Measurements from ENCODE around the gene CARMIL1.
"Not testable (repeated sequence)": the region's sequence is repeated elsewhere in the genome, so short reads cannot be mapped to it uniquely, and the experiment has no call there.

The CARMIL1 gene

DNA sequence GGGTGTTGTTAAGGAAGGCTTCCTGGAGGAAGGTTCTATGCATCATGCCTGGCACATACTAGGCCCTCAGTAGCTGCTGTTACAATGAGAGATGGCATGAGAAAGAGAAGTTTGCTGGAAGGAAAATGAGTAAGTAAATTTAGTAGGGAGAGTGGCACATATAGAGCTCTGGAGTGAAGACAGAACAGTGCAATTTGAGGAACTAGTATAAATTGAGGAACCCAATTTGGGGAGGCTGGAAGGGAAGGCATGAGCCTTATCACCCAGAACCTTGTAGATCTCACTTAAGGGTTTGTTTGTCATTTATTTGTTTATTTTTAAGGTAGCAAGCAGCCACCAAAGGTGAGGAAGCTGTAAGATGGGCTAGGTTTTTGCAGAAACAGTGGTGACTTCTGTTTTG, 285.8 kb downstream of the CARMIL1 start:
- no peak overlapping the region for H3K4me3 ChIP-seq (ENCODE audit: low read length)
- DNase-seq (ENCODE audit: low read depth, low spot score): no peak

DNA sequence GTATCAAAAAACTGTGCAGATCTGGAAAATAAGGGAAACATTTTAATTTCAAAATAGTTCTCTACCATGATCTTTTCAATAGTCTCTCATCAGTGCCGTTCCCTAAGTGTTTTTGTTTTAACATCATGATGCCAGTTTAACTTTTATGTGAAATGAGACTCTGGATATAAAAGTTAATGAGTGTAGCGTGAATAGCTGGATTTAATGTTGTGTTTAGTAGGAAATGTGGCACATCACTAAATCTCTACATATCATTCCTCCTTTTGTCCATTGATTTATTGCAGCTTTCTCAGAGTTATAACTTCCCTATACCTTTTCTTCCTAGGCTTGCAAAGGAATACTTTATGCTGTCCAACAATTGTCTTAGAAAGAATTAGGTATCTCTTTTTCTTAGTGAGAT, 291.4 kb downstream of the CARMIL1 start:
- no peak overlapping the region for H3K4me3 ChIP-seq (ENCODE audit: low read length)

DNA sequence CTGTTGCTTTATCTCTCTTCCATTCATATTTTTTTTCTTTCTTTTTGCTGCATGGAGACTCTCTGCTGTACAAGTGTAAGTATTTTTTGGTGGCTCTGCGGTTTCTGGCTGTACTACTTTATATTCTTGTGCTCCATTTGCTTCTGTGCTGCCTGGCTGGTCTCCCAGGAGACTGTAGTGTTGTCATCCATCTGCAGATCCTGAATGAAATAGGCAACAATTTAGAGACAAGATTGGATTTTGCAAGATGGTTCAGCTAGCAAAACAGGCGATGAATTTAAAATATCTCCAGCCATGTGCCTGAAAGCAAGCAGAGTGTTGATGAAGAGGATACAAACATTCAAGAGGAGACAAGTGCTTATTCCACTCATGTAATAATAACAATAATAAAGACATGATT, 297.7 kb downstream of the CARMIL1 start:
- DNase-seq (ENCODE audit: low read depth, low spot score): no peak

More for the DNA sequence above, 291.4 kb downstream of the CARMIL1 start:
- DNase-seq (ENCODE audit: low read depth, low spot score): no peak

DNA sequence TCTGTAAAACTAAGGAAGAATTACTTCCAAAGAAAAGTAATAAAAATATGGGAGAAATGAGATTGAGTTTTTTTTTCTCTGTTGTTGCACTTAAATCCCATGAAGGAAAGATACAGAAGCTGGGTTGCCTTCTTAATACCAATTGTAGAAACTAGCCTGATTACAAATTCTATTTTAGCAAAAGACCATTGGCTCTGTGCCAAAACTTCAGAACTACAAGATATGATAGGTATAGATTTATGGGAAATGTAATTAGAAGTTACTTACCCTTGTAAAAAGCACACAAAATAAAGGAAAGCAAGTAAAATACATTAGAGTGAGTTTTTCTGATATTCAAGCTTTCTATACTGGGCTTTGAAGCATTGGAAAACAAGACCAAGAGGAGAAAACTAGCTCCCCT, 299.4 kb downstream of the CARMIL1 start:
- no peak overlapping the region for H3K4me3 ChIP-seq (ENCODE audit: low read length)
- DNase-seq (ENCODE audit: low read depth, low spot score): no peak

More for the DNA sequence above, 297.7 kb downstream of the CARMIL1 start:
- no peak overlapping the region for H3K4me3 ChIP-seq (ENCODE audit: low read length)

DNA sequence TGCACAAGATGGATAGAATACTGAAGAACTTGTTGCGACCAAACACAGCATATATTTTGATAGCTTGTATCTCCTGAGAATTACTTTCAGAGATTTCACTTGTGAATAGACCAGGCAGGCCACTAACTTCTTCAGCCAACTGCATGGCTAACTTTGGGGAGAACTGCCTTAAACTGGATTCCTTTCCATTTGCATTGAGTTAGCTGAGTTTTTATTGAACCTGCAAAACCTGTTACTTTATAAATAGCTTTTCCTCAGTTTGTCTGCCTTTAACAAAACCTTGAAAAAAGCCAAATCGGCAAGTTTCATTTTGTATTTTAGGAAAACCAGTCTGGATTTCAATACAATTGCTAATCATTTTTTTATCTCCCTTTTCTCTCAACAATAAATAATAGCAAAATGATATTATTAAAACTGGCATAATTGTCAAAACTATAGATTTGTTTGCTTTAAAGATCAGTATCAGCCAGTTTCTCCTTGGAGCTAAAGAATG, 300.3 kb downstream of the CARMIL1 start:
- DNase-seq (ENCODE audit: low read depth, low spot score): no peak
- no peak overlapping the region for H3K4me3 ChIP-seq (ENCODE audit: low read length)

DNA sequence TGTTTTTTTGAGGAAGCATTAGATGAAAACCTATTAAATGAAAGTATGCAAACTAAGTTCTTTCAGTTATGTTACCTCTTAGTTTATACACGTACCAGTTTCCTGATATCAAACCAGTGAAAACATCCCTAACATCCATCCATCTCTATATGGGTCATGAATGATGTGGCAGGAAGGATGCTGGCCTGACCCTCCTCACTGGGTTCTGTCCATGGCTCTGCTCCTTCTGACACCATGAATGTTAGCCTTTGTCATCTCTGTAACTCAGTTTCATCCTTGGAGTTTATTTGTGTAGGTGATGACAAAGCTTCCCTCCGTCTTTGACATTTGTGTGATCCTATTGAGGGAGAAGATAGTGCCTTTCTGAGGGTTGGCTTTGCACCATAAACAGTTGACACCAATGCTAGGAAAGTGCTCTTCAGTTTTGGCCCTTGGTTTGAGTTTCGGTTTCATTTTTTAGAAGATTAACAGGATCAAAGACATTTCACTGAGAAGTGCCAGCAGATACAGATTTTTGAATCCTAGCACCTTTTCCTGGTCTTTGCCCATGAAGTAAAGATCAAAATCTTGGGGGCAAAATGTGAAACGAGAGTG, 300.8 kb downstream of the CARMIL1 start:
- no peak overlapping the region for H3K4me3 ChIP-seq (ENCODE audit: low read length)

DNA sequence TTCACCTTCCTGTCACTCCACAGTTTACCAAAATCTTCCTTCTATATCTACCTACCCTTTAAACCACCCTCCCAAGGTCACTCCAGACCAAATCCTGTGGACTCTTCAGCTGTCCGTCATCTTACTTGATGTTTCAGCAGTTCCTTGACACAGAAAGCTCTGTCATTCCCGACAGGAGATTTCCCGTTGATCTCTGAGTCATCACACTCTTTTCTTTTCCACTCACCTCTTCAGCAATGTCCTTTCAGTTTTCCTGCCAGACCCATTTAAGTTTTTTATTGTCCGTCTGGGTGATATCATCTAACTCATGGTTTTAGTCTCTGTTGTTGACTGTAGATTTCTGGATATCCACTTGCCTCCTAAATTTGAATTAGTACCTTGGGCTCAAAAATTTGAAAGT, 302.9 kb downstream of the CARMIL1 start:
- DNase-seq (ENCODE audit: low read depth, low spot score): no peak
- H3K4me3 ChIP-seq (ENCODE audit: low read length): no peak overlapping the region

More for the DNA sequence above, 300.8 kb downstream of the CARMIL1 start:
- DNase-seq (ENCODE audit: low read depth, low spot score): peak; percentile 17

DNA sequence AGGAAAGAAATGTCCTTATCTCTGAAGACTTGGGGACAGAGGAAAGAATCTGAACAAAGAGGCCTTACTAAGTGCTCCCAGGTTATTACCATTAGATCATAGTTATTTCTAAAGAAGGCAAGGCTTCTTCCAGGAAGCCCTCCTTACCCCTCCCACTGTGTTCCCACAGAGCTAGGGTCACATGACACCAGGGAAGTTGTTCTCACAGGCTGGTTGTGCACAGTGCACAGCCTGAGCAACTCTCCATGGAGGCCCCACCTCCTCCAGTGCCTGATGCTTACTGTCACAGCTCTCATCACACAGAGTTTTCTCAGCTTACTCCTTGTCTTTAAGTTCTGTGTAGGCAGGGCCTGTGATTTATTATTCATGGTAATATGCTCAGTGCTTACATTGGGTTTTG, 303.9 kb downstream of the CARMIL1 start:
- H3K4me3 ChIP-seq (ENCODE audit: low read length): no peak overlapping the region

DNA sequence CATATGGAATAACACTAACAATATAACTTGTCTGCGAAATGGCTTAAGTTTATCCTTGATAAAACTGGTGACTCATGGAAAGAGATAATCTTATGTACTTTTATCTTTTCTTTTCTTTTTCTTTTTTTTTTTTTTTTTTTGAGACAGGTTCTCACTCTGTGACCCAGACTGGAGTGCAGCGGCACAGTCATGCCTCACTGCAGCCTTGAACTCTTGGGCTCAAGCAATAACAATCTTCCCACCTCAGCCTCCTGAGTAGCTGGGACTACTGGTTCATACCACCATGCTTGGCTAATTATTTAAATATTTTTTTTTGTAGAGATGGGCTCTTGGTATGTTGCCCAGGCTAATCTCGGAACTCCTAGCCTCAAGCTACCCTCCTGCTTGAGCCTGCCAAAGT, 304.7 kb downstream of the CARMIL1 start:
- no peak overlapping the region for H3K4me3 ChIP-seq (ENCODE audit: low read length)
- no peak for DNase-seq (ENCODE audit: low read depth, low spot score)

More for the DNA sequence above, 303.9 kb downstream of the CARMIL1 start:
- DNase-seq (ENCODE audit: low read depth, low spot score): no peak

DNA sequence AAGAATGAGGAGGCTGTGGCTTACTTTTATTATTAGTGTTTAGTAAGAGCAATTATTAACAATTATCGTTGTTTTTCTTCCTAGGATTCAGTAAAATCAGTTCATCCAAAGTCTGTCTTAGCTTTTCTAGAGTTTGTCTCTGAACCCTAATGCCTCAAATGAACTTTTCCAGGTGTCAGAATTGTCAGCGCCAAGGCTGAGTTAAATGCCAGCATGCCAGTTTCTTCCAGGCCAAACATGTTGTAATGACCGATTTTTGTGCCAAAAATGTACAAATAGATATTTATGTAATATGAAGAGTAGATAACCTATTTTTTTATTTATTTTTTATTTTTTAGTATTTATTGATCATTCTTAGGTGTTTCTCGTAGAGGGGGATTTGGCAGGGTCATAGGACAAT, 306.1 kb downstream of the CARMIL1 start:
- no peak for DNase-seq (ENCODE audit: low read depth, low spot score)
- H3K4me3 ChIP-seq (ENCODE audit: low read length): no peak overlapping the region

DNA sequence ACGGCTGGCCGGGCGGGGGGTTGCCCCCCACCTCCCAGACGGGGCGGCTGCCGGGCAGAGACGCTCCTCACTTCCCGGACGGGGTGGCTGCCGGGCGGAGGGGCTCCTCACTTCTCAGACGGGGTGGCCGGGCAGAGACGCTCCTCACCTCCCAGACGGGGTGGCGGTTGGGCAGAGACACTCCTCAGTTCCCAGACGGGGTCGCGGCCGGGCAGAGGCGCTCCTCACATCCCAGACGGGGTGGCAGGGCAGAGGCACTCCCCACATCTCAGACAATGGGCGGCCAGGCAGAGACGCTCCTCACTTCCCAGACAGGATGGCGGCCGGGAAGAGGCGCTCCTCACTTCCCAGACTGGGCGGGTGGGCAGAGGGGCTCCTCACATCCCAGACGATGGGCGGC, 306.9 kb downstream of the CARMIL1 start:
- H3K4me3 ChIP-seq (ENCODE audit: low read length); DNase-seq (ENCODE audit: low read depth, low spot score): not testable (repeated sequence)

DNA sequence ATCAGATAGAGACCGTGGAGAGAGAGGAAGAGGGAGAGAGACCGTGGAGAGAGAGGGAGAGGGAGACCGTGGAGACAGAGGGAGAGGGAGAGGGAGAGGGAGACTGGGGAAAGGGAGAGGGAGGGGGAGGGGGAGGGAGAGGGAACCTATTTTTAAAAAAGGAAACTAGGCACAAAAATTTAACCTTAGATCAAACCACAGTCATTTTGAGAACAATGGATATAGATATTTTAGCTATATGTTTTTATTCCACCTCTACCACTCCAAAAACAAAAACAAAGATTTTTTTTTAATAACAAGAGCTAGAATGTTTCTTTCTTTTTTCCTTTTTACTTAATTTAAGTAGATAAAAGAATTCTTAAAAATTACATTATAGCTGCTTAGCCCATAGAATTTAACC, 307.8 kb downstream of the CARMIL1 start:
- no peak for DNase-seq (ENCODE audit: low read depth, low spot score)
- H3K4me3 ChIP-seq (ENCODE audit: low read length): no peak overlapping the region

DNA sequence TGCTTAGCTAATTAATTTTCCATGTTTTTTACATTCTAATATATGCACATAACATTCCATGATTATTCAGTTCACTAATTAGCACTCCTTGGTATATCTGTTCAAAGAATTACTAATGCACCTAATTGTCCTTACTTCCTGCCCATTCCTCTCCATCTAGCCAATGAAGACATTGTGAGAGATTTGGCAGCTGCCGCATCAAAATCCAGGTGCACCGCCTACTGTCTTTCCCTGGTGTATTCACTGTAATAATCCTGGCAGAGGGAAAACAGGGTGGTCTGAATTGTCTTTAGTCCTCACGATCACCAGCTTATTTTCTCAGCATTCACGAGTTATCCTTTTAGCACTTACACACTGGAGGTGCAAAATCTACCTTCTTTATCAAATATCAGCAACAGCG, 311.8 kb downstream of the CARMIL1 start:
- DNase-seq (ENCODE audit: low read depth, low spot score): no peak
- H3K4me3 ChIP-seq (ENCODE audit: low read length): no peak overlapping the region

DNA sequence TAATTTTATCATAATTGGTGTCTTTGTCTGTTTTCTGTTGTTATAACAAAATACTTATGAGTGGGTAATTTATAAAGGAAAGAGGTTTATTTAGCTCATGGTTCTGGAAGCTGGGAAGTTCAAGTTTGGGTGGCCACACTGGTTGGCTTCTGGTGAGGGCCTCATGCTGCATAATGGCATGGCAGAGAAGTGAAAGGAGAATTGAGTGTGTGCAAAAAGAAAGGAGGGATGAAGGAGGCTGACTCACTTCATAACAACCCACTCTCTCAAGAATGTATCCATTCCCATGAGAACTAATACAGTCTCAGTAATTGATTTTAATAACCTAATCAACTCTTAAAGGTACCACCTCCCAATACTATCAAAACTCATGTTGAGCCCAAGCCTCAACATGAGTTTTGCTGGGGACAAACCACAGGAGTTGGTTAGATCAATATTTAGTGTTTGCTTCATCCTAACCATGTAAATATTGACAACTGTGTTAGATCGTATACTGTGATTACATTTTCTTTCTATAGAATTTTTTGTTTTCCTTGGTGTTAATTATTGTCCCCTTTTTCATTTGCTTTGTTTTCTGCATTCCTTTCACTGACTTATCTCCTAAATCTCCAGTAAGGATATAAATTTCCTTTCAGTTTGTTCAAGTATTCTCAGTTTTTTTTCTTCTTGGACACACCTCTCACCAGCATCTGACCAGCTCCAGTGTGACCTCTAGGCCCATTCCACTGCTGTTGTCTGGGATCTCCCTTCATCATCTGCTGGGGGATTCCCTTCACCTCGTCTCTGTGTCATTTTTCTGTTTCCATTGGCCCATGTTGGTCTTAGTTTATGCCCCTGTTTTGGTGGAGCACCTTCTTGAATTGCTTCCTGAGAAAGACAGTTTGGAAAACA, 318.0 kb downstream of the CARMIL1 start:
- no peak overlapping the region for H3K4me3 ChIP-seq (ENCODE audit: low read length)
- DNase-seq (ENCODE audit: low read depth, low spot score): no peak

DNA sequence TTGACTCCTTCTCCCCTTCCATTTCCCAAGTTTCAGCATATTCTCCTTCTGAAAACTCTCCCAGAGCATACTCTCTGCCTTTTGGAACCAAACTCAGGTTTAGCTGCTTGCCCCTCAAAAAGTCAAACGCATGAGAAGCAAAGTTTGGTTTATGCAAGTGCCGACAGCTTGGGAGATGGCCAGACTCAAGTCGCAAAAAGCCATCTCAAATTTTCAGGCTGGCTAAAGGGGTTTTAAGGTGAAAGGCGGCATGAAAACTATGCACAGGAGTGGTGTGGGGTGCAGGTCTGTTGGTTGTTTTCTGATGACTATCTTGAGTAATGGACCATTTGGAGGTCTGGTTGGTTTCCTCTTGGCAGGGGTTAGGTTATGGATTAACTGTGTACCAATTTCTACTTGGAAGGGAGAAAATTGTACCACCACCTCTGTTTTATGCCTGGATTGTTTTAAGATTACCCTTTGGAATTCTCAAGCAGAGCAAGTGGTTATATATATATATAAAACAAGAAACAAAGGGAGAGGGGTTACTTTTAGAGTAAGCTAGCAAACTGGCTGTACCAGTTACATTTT, 320.4 kb downstream of the CARMIL1 start:
- no peak overlapping the region for H3K4me3 ChIP-seq (ENCODE audit: low read length)
- no peak for DNase-seq (ENCODE audit: low read depth, low spot score)

DNA sequence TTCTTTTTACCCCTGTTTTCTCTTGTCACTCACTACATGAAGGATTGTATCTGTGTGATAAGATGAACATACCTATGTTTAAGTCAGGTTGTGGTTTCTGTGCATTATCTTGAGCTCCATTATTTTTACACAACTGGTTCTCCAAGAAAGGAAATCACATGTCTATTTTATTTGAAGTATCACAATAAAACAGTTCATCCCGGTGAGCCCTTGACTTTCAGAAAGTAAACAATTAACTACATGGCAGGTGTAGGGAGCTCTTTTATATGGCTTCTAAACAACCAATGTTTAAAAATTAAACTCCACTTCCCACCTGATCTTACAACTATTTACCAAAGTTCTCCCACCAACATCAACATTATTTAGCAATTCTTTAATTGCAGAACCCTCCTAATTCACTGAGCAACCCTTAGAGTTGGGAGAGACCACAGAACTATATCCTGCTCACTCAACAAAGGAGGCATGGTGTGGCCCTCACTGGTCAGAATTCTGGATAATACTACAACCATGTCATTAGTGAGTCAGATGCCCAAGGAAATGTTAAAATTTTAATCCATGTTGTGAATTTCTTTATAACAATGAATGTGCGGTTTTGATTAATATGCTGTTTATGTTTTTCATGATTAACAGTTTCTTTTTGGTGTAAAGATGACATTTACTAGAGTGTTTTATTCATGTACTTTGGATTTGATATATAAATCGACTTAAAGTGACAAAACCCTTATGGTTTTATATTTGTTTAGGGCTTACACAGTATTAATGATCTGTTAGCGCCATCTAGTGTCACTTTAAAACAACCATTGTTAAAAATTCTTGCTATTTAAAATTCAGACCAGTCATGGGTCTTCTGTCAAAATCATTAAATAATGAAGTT, 322.9 kb downstream of the CARMIL1 start:
- peak; percentile 67 for DNase-seq (ENCODE audit: low read depth, low spot score)
- H3K4me3 ChIP-seq (ENCODE audit: low read length): no peak overlapping the region

DNA sequence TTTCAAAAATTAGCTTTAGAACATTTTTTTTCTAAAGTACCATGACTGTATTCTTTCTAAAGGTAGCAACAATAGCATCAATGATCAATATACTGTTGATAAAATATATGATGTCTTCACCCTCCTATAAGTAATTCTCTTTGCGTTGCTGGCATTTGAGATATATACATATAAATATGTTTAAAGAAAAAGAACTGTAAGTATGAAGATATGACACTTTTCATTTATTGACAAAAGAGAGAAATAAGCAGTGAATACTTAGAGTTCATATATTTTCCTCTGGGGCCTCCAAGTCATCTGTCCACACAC, 323.5 kb downstream of the CARMIL1 start:
- H3K4me3 ChIP-seq (ENCODE audit: low read length): no peak overlapping the region
- DNase-seq (ENCODE audit: low read depth, low spot score): no peak

DNA sequence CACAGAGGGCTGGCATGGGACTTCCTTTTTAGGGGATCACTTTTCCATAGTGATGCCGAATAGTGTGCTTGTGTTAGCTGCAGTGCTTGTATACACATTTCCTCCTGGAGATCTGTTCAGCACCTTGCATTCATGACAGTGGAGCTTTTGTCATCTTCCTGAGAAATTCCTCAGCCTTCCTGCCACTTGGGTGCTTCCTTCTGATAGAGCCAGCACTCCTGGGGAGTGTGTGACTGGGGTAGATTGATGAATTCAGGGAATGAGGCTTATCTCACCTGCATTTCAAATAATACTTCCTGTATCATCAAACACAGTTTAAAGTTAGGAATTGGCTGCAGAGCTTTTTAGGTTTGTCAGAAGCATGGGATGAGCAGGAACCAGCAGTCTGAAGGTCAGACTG, 324.1 kb downstream of the CARMIL1 start:
- DNase-seq (ENCODE audit: low read depth, low spot score): no peak
- H3K4me3 ChIP-seq (ENCODE audit: low read length): no peak overlapping the region

DNA sequence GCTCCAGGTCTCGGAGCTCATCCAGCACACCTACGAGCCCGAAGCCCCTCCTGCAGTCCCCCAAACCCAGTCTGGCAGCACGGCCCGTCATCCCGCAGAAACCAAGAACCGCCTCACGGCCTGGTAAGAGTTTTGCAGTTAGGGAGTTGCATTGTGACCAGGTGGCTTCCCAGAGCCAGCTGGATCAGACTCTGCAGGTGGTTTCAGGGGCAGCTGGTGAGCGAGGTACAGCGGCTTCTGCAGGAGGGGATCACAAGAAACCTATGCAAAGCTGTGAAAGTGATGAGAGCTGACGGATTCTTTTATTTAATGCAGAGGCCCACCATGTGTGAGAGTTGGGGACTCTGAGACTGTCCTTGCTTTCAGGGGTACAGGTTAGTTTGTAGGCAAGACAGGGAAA, 327.0 kb downstream of the CARMIL1 start:
- no peak overlapping the region for H3K4me3 ChIP-seq (ENCODE audit: low read length)
- DNase-seq (ENCODE audit: low read depth, low spot score): no peak
